Neural progenitor cell (in vitro differentiated cells): Measurements from ENCODE around the gene PANK4.

Experiments
- CTCF ChIP-seq: fragments of 200-600 bp; sonication (generic); IDR thresholded peaks from 2 replicates; pipeline ENCODE4 v1.5.1; 2017; ENCODE audit warnings: antibody characterized with exemption, mild to moderate bottlenecking
- EZH2 ChIP-seq: fragments of 200-600 bp; sonication (generic); IDR thresholded peaks from 2 replicates; pipeline ENCODE4 v1.6.1; 2017; ENCODE audit warnings: antibody characterized with exemption, mild to moderate bottlenecking, moderate library complexity

GRCh38 chr1:2506007-2506860 is 20.2 kb downstream of the PANK4 start:
- no peak for TF ChIP-seq CTCF
- no peak for TF ChIP-seq EZH2
